GM23248 (cell line): ENCODE data around the gene HRK. TPM values are rescaled to one million over a fixed set of nuclear protein-coding genes. Genes with fewer than 3 reads are reported as not detected.
A peak's percentile ranks its signal among the peaks of the same experiment; 100 is the strongest.

Experiments
- DNase-seq: peaks from one replicate; pipeline ENCODE4 v3.0.0-alpha.2; 2015
- H2AFZ ChIP-seq: fragments of 200-600 bp; sonication (generic); 2 replicates; pipeline ENCODE4 v1.6.1; 2016; ENCODE audit warnings: antibody characterized with exemption
- H3F3A ChIP-seq: fragments of 200-600 bp; sonication (generic); 2 replicates; pipeline ENCODE4 v1.6.1; 2016; ENCODE audit warnings: mild to moderate bottlenecking, antibody characterized with exemption, mixed run types; ENCODE audit not compliant: insufficient read depth
- H3K27ac ChIP-seq: fragments of 200-600 bp; sonication (generic); 2 replicates; pipeline ENCODE4 v1.5.1; 2016; ENCODE audit warnings: mild to moderate bottlenecking
- H3K27me3 ChIP-seq: fragments of 200-600 bp; sonication (generic); replicated peaks from 2 replicates; pipeline ENCODE4 v1.6.1; 2016; ENCODE audit warnings: mild to moderate bottlenecking; ENCODE audit not compliant: insufficient read depth
- H3K36me3 ChIP-seq: fragments of 200-600 bp; sonication (generic); 2 replicates; pipeline ENCODE4 v1.6.1; 2016; ENCODE audit warnings: low read depth, mild to moderate bottlenecking
- H3K4me1 ChIP-seq: fragments of 200-600 bp; sonication (generic); 2 replicates; pipeline ENCODE4 v1.6.1; 2016; ENCODE audit warnings: mild to moderate bottlenecking; ENCODE audit not compliant: insufficient read depth
- H3K4me2 ChIP-seq: fragments of 200-600 bp; sonication (generic); one replicate; pipeline ENCODE4 v1.6.1; 2016; ENCODE audit warnings: mild to moderate bottlenecking; ENCODE audit not compliant: unreplicated experiment
- H3K4me3 ChIP-seq: fragments of 200-600 bp; sonication (generic); 2 replicates; pipeline ENCODE4 v1.5.1; 2016; ENCODE audit warnings: mild to moderate bottlenecking
- H3K79me2 ChIP-seq: fragments of 200-600 bp; sonication (generic); 2 replicates; pipeline ENCODE4 v1.6.1; 2016; ENCODE audit warnings: mild to moderate bottlenecking; ENCODE audit not compliant: insufficient read depth
- H3K9ac ChIP-seq: fragments of 200-600 bp; sonication (generic); 2 replicates; pipeline ENCODE4 v1.6.1; 2016; ENCODE audit warnings: mild to moderate bottlenecking
- H3K9me2 ChIP-seq: fragments of 200-600 bp; sonication (generic); 2 replicates; pipeline ENCODE4 v1.6.1; 2016; ENCODE audit warnings: mixed run types, mild to moderate bottlenecking, moderate library complexity; ENCODE audit not compliant: insufficient read depth
- H3K9me3 ChIP-seq: fragments of 200-600 bp; sonication (generic); one replicate; pipeline ENCODE4 v1.6.1; 2017; ENCODE audit warnings: low read depth
- H4K20me1 ChIP-seq: fragments of 200-600 bp; sonication (generic); 2 replicates; pipeline ENCODE4 v1.6.0; 2016; ENCODE audit not compliant: insufficient read depth
- EZH2 ChIP-seq: fragments of 200-600 bp; sonication (generic); IDR thresholded peaks from 2 replicates; pipeline ENCODE4 v1.6.1; 2018; ENCODE audit warnings: antibody characterized with exemption, mild to moderate bottlenecking; ENCODE audit not compliant: insufficient read depth, poor library complexity, severe bottlenecking
- EZH2phosphoT487 ChIP-seq: fragments of 200-600 bp; sonication (generic); IDR thresholded peaks from 2 replicates; pipeline ENCODE4 v1.6.1; 2018; ENCODE audit warnings: antibody characterized with exemption, moderate library complexity, mild to moderate bottlenecking, low read depth; ENCODE audit not compliant: insufficient read depth
- WGBS, 2 experiments: methylation state at CpG; one replicate each; pipeline ENCODE4 v1.1.6; 2015 to 2017; ENCODE audit warnings: low lambda C conversion rate in 2 of 2, low coverage in 1 of 2; ENCODE audit errors: missing lambda C conversion rate in 2 of 2; 5-methylcytosine and 5-hydroxymethylcytosine counted together
- in situ Hi-C: fragments of 300-500 bp; cut with MboI; formaldehyde crosslinking; loops from 2 replicates; pipeline ENCODE4 v1.15.0; 2020
- polyA plus RNA-seq: library from polyadenylated mRNA; unstranded; fragments of >200 nt; fragmentation: Nextera tagmentation; extraction: Ambion mirVana; gene quantifications from 2 replicates; pipeline ENCODE4 v1.2.1, GENCODE V29; 2016
- total RNA-seq: library from RNA; depleted of rRNA; stranded (reverse); fragments of >200 nt; shearing (Covaris generic); gene quantifications from 2 replicates; pipeline ENCODE4 v1.2.3, GENCODE V29; 2014

Gene HRK
- total and polyA plus RNA-seq, 2 experiments from 2014 or later, result not detected

- Histone ChIP-seq H3K36me3 (no peaks in the 10 kb centered on the region), H3K9me3 (no peaks in the 10 kb centered on the region), H3F3A (no peaks in the 10 kb centered on the region), H3K4me1 (no peaks in the 10 kb centered on the region), H2AFZ (no peak overlapping the region), H3K9me2 (no peaks in the 10 kb centered on the region), H3K27me3 (peaks cover 35% of the 10 kb centered on the region), H3K79me2 (no peaks in the 10 kb centered on the region), H3K27ac (no peak overlapping the region), H3K9ac (no peak overlapping the region), H3K4me3 (no peak overlapping the region), H4K20me1 (no peaks in the 10 kb centered on the region), H3K4me2 (no peak overlapping the region)
- in situ Hi-C loops, result no loop called here
- TF ChIP-seq EZH2phosphoT487 (no peak), EZH2 (no peak)
- 52 to 53% methylated on average over 1 of the region's 1 CpG for WGBS, 2 experiments
- DNase-seq, result no peak
Measured at GRCh38 chr12:116887244-116887643, 6.0 kb upstream of the HRK start.

DNA sequence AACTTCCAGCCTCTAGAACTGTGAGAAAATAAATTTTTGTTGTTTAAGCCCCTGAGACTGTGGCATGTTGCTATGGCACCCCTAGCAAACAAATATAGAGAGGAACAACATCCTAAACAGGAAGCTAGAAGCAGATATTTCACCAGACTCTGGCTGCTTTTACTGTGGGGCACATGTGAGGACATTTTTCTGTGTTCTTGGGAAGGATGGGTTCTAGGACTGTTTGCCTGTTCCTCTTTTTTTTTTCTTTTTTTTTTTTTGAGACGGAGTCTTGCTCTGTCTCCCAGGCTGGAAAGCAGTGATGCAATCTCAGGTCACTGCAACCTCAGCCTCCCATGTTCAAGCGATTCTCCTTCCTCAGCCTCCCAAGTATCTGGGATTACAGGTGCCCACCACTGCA lies 4.2 kb upstream of the HRK start:
- WGBS, 2 experiments, result 27 to 28% methylated on average over 2 of the region's 2 CpGs
- H3K4me3 ChIP-seq, result no peak overlapping the region
- H3K9me2 ChIP-seq, result no peaks in the 10 kb centered on the region
- H3K79me2 ChIP-seq, result no peaks in the 10 kb centered on the region
- H3K4me2 ChIP-seq, result no peak overlapping the region
- no peaks in the 10 kb centered on the region for H3F3A ChIP-seq
- no peak overlapping the region for H2AFZ ChIP-seq
- peaks cover 49% of the 10 kb centered on the region for H3K27me3 ChIP-seq
- no peaks in the 10 kb centered on the region for H4K20me1 ChIP-seq
- TF ChIP-seq EZH2phosphoT487 (no peak), EZH2 (no peak)
- no peak overlapping the region for H3K9ac ChIP-seq
- no peak for DNase-seq
- no peaks in the 10 kb centered on the region for H3K4me1 ChIP-seq
- H3K9me3 ChIP-seq, result no peaks in the 10 kb centered on the region
- H3K36me3 ChIP-seq, result no peaks in the 10 kb centered on the region
- in situ Hi-C loops, result no loop called here
- no peak overlapping the region for H3K27ac ChIP-seq

DNA sequence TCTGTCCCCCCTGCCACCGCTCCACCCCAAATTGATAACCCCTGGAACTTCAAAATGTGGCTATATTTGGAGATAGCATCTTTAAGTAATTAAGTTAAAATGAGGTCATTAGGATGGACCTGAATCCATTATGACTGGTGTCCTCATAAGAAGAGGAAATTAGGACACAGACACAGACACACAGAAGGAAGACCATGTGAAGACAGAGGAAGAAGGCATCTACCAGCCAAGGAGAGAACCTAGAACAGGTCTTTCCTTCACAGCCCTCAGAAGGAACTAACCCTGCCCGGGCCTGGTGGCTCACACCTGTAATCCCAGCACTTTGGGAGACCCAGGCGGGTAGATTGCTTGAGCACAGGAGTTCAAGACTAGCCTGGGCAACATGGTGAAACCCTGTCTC lies 3.6 kb upstream of the HRK start:
- H3K4me1 ChIP-seq, result 0 out of 2 replicates have a peak, but pooled peaks cover 3% of the 10 kb centered on the region
- no peaks in the 10 kb centered on the region for H3K79me2 ChIP-seq
- 64 to 66% methylated on average over 3 of the region's 3 CpGs for WGBS, 2 experiments
- in situ Hi-C loops, result no loop called here
- H3K27me3 ChIP-seq, result peaks cover 55% of the 10 kb centered on the region
- no peak overlapping the region for H3K4me2 ChIP-seq
- no peaks in the 10 kb centered on the region for H3K9me3 ChIP-seq
- DNase-seq, result no peak
- H3F3A ChIP-seq, result no peaks in the 10 kb centered on the region
- H2AFZ ChIP-seq, result no peak overlapping the region
- H3K4me3 ChIP-seq, result no peak overlapping the region
- no peak overlapping the region for H3K27ac ChIP-seq
- H3K9me2 ChIP-seq, result no peaks in the 10 kb centered on the region
- H3K9ac ChIP-seq, result no peak overlapping the region
- TF ChIP-seq EZH2phosphoT487 (no peak), EZH2 (no peak)
- H4K20me1 ChIP-seq, result no peaks in the 10 kb centered on the region
- no peaks in the 10 kb centered on the region for H3K36me3 ChIP-seq

- Histone ChIP-seq H2AFZ (no peak overlapping the region), H3K27me3 (peaks cover 75% of the 10 kb centered on the region), H3K4me1 (0 out of 2 replicates have a peak, but pooled peaks cover 3% of the 10 kb centered on the region), H3K9me3 (no peaks in the 10 kb centered on the region), H3K9ac (no peak overlapping the region), H3K36me3 (no peaks in the 10 kb centered on the region), H3K4me2 (no peak overlapping the region), H4K20me1 (no peaks in the 10 kb centered on the region), H3K27ac (no peak overlapping the region), H3F3A (no peaks in the 10 kb centered on the region), H3K9me2 (no peaks in the 10 kb centered on the region), H3K79me2 (no peaks in the 10 kb centered on the region), H3K4me3 (no peak overlapping the region)
- 16 to 20% methylated on average over 6 of the region's 6 CpGs for WGBS, 2 experiments
- peak; percentile 62 for DNase-seq
- in situ Hi-C loops, result no loop called here
- no peak for TF ChIP-seq EZH2
- no peak for TF ChIP-seq EZH2phosphoT487
Measured at GRCh38 chr12:116882742-116883141, 1.5 kb upstream of the HRK start.
